HG03108 (cell line): ENCODE measurements around the gene NR6A1.

ENCODE experiments used
- ATAC-seq: cut with Tn5 transposase; IDR thresholded peaks from one replicate; pipeline ENCODE4 v1.9.1; 2021; ENCODE audit warnings: moderate library complexity; ENCODE audit not compliant: unreplicated experiment

NR6A1 gene

GRCh38 chr9:124507880-124508423 lies 263.2 kb downstream of the NR6A1 start:
- no peak for ATAC-seq

DNA sequence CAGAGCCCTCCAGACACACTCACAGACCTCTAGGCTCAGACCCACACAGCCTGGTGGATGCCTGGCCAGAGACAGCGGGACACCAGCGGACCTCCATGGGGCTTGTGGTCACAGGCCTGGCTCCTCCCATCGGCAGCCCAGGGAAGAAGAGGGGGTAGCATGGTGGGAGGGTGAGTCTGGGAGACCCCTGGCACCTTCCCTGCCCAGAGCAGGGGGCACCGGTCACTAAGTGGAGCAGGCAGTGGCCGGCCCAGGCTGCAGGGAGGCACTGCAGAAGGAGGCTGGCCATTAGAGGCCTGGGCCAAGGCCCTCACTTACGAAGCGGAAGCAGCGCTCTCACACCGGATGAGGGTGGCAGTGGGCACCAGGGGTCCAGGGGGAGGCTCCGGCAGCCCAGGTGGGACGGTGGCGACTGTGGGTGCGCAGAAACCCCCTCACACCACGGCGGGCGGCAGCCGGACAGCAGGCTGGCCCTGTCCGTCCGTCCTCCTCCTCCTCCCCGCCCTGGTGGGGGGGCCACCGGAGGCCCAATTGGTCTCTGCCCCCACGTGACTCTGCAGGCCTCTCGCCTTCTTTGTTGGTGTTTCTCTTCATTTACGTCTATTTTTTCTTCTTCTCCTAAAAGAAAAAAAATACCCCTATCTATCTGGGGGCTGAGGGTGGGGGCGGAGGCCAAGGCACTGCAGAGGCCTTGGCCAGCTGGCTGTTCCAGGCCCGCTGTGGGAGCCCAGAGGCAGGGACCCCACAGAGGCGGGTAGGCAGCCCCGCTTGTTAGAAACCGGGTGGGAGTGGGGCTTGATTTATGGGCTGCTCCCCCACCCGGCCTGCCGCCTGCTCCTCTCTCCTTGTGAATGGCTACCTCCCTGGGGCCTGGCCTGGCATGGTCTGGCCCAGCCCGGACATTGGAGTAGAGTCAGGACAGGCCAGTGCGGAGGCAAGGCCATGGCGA lies 263.9 kb downstream of the NR6A1 start, which contains the start of gene NR5A1:
TSS of gene NR5A1 (minus strand) at position 469 of the 949 bp plus-strand sequence. CDS start 4,004 bp downstream, outside the sequence.
- no peak for ATAC-seq

- ATAC-seq, result no peak
These were observed 264.7 kb downstream of the NR6A1 start for GRCh38 chr9:124506433-124506832.

- ATAC-seq, result no peak
These were observed 265.2 kb downstream of the NR6A1 start for GRCh38 chr9:124505901-124506346.

- ATAC-seq, result no peak
These were observed 265.9 kb downstream of the NR6A1 start for GRCh38 chr9:124505006-124505900.

GRCh38 chr9:124504530-124505005 lies 266.5 kb downstream of the NR6A1 start:
- ATAC-seq, result no peak

GRCh38 chr9:124503713-124504529 lies 267.2 kb downstream of the NR6A1 start:
- ATAC-seq, result no peak

- no peak for ATAC-seq
These were observed 268.1 kb downstream of the NR6A1 start for GRCh38 chr9:124502711-124503702.

- no peak for ATAC-seq
These were observed 269.3 kb downstream of the NR6A1 start for GRCh38 chr9:124501771-124502320.

GRCh38 chr9:124500796-124501611 lies 270.1 kb downstream of the NR6A1 start:
- no peak for ATAC-seq

DNA sequence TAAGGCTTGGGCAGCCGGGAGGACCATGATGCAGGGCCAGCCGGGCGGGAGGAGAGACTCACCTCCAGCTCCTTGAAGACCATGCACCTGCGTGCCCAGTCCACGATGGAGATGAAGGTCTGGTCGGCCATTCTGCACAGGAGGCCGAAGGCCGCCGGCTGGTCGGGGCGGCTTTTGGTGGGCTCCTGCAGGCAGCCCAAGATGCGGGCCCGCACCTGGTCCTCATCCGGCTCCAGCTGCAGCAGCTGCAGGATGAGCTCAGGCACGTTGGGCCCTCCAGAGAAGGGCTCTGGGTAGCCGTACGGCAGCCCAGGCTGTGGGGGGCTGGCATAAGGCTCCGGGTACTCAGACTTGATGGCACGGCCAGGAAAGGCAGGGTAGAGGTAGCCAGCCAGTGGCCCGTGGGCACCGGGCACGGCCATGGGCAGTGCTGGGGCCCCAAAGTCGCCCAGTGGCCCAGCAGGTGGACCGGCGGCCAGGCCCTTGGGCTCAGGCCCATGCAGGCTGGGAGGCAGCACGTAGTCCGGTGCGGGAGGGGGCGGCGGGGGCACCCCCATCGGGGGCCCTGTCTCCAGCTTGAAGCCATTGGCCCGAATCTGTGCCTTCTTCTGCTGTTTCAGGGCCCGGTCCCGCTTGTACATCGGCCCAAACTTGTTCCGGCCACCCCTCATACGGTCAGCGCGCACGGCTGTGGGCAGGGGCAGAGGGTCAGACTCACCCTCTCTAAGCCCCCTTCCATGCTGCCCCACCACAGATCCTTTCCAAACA lies 270.9 kb downstream of the NR6A1 start:
- no peak for ATAC-seq

DNA sequence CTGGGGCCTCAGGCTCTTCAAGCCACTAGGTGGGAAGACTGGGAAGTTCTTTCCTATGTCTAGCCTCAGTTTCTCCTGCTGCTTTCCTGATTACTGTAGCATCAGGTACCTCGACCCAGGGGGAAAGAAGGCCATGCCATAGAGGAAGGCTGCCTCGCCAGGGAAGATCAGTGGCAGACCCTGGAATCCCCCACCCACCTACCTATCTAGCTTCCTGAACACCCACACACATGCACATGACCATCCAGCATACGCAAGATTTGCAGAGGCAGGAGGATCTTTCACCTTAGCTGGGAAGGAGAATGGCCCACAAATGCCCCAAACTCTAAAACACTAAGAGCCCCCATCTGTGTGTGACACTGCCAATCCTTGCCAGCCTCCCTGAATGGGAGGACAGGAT lies 271.9 kb downstream of the NR6A1 start:
- no peak for ATAC-seq

GRCh38 chr9:124498499-124499146 lies 272.5 kb downstream of the NR6A1 start:
- no peak for ATAC-seq

DNA sequence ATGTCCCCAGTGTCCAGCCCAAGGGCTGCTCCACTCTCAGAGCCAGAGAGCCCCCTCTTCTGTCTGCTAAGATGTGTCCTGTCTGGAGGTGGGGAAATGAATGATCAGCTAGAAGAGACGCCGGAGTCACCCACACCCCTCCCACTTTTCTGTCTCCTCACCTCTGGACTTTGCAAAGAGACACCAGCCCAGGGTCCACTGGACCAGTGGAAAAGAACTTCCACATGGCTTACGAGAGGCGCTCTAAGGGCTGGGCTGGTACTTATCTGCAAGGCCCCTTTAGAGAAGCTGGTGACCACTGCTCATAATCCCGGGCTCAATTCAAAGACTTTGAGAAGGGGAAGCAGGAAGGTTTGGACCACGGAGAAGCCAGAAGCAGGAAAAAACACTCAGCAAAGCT lies 273.1 kb downstream of the NR6A1 start:
- ATAC-seq, result no peak

DNA sequence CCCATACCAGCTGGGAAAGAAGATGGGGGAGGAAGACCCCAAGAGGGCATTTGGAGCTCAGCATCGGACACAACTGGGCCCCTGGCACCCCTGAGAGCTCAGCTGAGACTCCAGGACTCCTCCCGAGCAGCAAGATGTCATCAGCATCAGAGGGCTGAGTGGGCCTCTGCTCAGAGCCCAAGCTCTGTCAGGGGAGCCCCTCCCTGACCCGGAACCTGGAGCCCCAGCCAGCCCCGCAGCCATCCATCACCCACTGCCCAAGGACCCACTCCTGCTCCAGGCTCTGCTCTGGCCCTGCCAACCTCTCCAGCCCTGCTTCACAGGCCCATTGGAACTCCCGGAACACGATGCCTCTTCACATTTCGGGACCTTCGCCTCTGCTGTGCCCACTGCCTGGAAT lies 273.7 kb downstream of the NR6A1 start:
- no peak for ATAC-seq

- ATAC-seq, result no peak
These were observed 274.6 kb downstream of the NR6A1 start for GRCh38 chr9:124496463-124496862.

GRCh38 chr9:124496075-124496449 lies 275.0 kb downstream of the NR6A1 start:
- no peak for ATAC-seq
